Mesodermal cell (in vitro differentiated cells): ENCODE results near the gene EGFLAM.

Experiments used
- H3K27ac ChIP-seq: 2 replicates; pipeline ENCODE4 v1.7.0; 2013; ENCODE audit warnings: mild to moderate bottlenecking, low read depth, low read length, moderate library complexity; ENCODE audit not compliant: severe bottlenecking
- H3K36me3 ChIP-seq: 2 replicates; pipeline ENCODE4 v1.7.1; 2013; ENCODE audit warnings: mild to moderate bottlenecking, low read length, moderate library complexity; ENCODE audit not compliant: control insufficient read depth, insufficient read depth
- H3K4me1 ChIP-seq: one replicate; pipeline ENCODE4 v1.7.1; 2013; ENCODE audit warnings: mild to moderate bottlenecking, low read length; ENCODE audit not compliant: insufficient read depth, control insufficient read depth, poor library complexity, severe bottlenecking
- H3K4me3 ChIP-seq: 2 replicates; pipeline ENCODE4 v1.7.0; 2013; ENCODE audit warnings: low read length, control low read depth, mild to moderate bottlenecking; ENCODE audit not compliant: insufficient read depth, poor library complexity, severe bottlenecking; ENCODE audit errors: extremely low read depth
- H3K9me3 ChIP-seq: 2 replicates; pipeline ENCODE4 v1.7.1; 2013; ENCODE audit warnings: mild to moderate bottlenecking, low read length, moderate library complexity; ENCODE audit not compliant: control insufficient read depth
- WGBS, 2 experiments: methylation state at CpG; one replicate each; pipeline ENCODE4 v1.1.5; 2013; ENCODE audit warnings: missing lambda C conversion rate in 2 of 2; ENCODE audit not compliant: insufficient coverage in 2 of 2; 5-methylcytosine and 5-hydroxymethylcytosine counted together

EGFLAM gene

DNA sequence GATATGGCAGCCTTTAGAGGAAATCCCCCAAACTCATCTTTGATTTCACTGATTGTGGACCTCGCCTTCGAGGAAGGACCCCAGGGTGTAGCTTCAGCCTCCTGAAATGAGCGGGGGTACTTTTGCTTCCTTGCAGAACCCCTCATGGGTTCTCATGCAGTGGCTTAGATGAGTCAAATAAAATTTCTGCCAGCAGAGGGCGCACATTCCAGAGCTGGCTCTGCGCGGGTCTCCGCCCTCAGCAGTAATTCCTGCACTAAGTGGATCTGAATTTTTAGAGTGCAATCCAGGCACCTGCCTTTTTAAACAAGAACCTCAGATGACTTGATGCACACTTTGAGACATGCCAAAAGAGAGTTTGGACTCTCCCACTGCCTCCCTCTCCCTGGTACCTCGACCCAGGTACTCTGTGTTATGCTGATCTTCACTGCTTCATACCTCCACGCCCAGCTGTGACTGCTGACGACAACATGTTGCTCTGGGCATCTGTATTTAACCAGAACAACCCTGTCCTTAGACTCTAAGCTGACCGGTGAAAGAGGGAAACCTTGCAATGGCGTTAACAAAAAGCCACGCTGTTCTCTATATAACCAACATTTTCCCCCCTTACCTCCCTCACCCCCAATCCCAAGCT, 7.3 kb downstream of the EGFLAM start:
- H3K4me1 ChIP-seq: peaks cover 4% of the 10 kb centered on the region
- H3K27ac ChIP-seq: no peak overlapping the region
- no peaks in the 10 kb centered on the region for H3K36me3 ChIP-seq
- WGBS, 2 experiments: 30 to 34% methylated on average over 10 to 11 of the region's 13 CpGs
- no peaks in the 10 kb centered on the region for H3K9me3 ChIP-seq
- no peak overlapping the region for H3K4me3 ChIP-seq

- Histone ChIP-seq H3K9me3 (no peaks in the 10 kb centered on the region), H3K27ac (no peak overlapping the region), H3K4me3 (no peak overlapping the region), H3K36me3 (no peaks in the 10 kb centered on the region), H3K4me1 (peaks cover 4% of the 10 kb centered on the region)
- WGBS, 2 experiments: 100% methylated on average over 1 of the region's 2 CpGs
These were observed 9.0 kb downstream of the EGFLAM start for GRCh38 chr5:38267372-38267771.

DNA sequence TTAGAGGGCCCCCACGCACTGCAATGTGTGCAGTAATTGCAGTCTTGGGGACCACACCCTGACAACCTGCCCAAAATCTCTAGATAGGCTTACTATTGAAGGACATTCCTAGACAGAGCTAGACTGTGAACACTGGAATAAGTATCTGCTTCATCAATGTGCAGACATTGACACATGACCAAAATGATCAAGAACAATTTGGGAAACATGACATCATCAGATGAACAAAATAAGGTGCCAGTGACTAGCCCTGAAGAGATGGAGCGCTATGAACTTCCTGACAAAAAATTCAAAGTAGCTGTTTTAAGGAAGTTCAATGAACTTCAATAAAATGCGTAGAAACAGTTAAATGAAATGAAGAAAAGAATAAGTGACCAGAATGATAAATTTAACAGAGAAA, 15.3 kb downstream of the EGFLAM start:
- H3K36me3 ChIP-seq: no peaks in the 10 kb centered on the region
- WGBS, 2 experiments: 25 to 40% methylated on average over 2 of the region's 3 CpGs
- no peaks in the 10 kb centered on the region for H3K9me3 ChIP-seq
- no peaks in the 10 kb centered on the region for H3K4me1 ChIP-seq
- H3K27ac ChIP-seq: no peak overlapping the region
- H3K4me3 ChIP-seq: no peak overlapping the region

DNA sequence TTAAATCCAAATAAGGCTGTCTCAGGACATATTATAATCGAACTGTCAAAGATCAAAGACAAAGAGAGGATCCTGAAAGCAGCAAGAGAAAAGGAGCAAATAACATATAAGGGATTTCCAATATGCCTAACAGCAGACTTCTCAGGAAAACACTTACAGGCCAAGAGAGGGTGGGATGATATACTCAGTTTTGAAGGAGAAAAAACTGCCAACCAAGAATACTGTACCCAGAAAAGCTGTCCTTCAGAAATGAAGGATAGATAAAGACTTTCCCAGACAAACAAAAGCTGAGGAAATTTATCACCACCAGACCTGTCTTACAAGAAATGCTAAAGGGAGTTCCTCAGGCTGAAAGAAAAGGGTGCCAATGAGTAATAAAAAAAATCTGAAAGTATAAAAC, 16.0 kb downstream of the EGFLAM start:
- H3K27ac ChIP-seq: no peak overlapping the region
- no peaks in the 10 kb centered on the region for H3K36me3 ChIP-seq
- no peak overlapping the region for H3K4me3 ChIP-seq
- H3K4me1 ChIP-seq: no peaks in the 10 kb centered on the region
- no peaks in the 10 kb centered on the region for H3K9me3 ChIP-seq
- WGBS, 2 experiments: 100% methylated on average over 1 of the region's 1 CpG; no CpG with 5 or more reads in 1 of the 2 experiments

- Histone ChIP-seq H3K4me1 (no peaks in the 10 kb centered on the region), H3K9me3 (no peaks in the 10 kb centered on the region), H3K36me3 (no peaks in the 10 kb centered on the region)
These were observed 26.0 kb downstream of the EGFLAM start for GRCh38 chr5:38284384-38284783.

GRCh38 chr5:38285226-38285625, 26.9 kb downstream of the EGFLAM start:
- Histone ChIP-seq H3K36me3 (no peaks in the 10 kb centered on the region), H3K27ac (no peak overlapping the region), H3K4me1 (no peaks in the 10 kb centered on the region), H3K4me3 (no peak overlapping the region), H3K9me3 (no peaks in the 10 kb centered on the region)
- no CpG with 5 or more reads among the region's 2 CpGs for WGBS, 2 experiments

More at GRCh38 chr5:38284384-38284783, 26.0 kb downstream of the EGFLAM start:
- no peak overlapping the region for H3K27ac ChIP-seq
- no peak overlapping the region for H3K4me3 ChIP-seq

DNA sequence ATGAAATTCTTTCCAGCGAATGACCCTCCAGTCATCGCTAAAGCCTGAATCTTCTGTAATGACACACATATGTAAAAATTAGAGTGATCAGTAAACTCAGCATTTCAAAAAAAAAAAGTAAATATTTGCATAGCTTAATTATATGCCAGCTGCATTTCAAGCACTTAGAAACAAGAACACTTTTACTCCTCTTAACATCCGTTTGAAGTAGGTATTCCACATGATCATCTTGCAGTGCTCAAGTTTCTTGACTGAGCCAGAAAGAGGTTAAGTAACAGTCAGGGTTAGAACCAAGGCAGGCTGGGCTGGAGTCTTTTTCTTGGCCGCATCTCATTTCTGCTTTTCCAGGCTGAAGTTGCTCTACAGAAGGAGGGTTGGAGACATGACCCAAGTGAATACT, 27.6 kb downstream of the EGFLAM start:
- Histone ChIP-seq H3K9me3 (no peaks in the 10 kb centered on the region), H3K4me1 (no peaks in the 10 kb centered on the region), H3K4me3 (no peak overlapping the region), H3K27ac (no peak overlapping the region), H3K36me3 (no peaks in the 10 kb centered on the region)
- WGBS, 2 experiments: 80 to 100% methylated on average over 1 of the region's 4 CpGs

- Histone ChIP-seq H3K4me1 (peaks cover 3% of the 10 kb centered on the region), H3K9me3 (no peaks in the 10 kb centered on the region), H3K36me3 (no peaks in the 10 kb centered on the region), H3K4me3 (no peak overlapping the region), H3K27ac (no peak overlapping the region)
- whole genome bisulfite sequencing, 2 experiments: 85 to 100% methylated on average over 2 of the region's 2 CpGs
These were observed 28.8 kb downstream of the EGFLAM start for GRCh38 chr5:38287124-38287523.

- Histone ChIP-seq H3K4me3 (no peak overlapping the region), H3K27ac (no peak overlapping the region), H3K4me1 (peaks cover 3% of the 10 kb centered on the region), H3K36me3 (no peaks in the 10 kb centered on the region), H3K9me3 (no peaks in the 10 kb centered on the region)
- WGBS, 2 experiments: 93 to 100% methylated on average over 2 to 4 of the region's 4 CpGs
These were observed 31.1 kb downstream of the EGFLAM start for GRCh38 chr5:38289457-38289856.

GRCh38 chr5:38290028-38290653, 31.8 kb downstream of the EGFLAM start:
- Histone ChIP-seq H3K4me3 (no peak overlapping the region), H3K4me1 (peaks cover 3% of the 10 kb centered on the region), H3K27ac (no peak overlapping the region), H3K36me3 (no peaks in the 10 kb centered on the region), H3K9me3 (no peaks in the 10 kb centered on the region)
- 96 to 99% methylated on average over 7 to 8 of the region's 8 CpGs for WGBS, 2 experiments

DNA sequence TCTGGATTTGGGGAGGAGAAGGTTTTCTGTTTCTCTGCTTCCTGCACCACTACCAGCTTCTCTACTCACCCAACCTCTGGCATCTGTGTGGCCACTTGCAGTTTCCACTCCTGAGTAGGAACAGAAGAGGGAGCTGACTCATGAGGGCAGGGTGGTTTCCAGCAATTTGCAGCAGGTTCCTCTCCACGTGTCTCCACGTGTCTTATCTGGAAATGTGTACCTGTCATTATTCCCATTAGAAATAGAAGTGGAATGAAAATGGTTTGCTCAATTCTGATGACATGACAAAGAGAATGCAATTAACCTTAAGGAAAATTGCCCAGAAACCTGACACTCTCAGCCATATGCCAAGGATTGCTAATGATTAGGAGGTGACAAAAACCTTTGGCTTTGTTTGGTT, 33.0 kb downstream of the EGFLAM start:
- Histone ChIP-seq H3K36me3 (no peaks in the 10 kb centered on the region), H3K4me3 (no peak overlapping the region), H3K4me1 (peaks cover 3% of the 10 kb centered on the region), H3K27ac (no peak overlapping the region), H3K9me3 (no peaks in the 10 kb centered on the region)
- no CpG with 5 or more reads among the region's 2 CpGs for whole genome bisulfite sequencing, 2 experiments
